ENCODE measurements around the gene PCCB.
"Not testable (repeated sequence)": the region's sequence is repeated elsewhere in the genome, so short reads cannot be mapped to it uniquely, and the experiment has no call there.

PCCB gene

GRCh38 chr3:136261826-136262225 is 11.7 kb downstream of the PCCB start:
- no peak overlapping the region for H2BK5ac ChIP-seq (ENCODE audit: low read depth, low read length, poor library complexity, severe bottlenecking)
- H3K4ac ChIP-seq (ENCODE audit: low read depth in 1 of 2, low read length in 2 of 2), result no peak overlapping the region
- H2BK15ac ChIP-seq (ENCODE audit: low read depth, poor library complexity, severe bottlenecking), result no peak overlapping the region
- no peak overlapping the region for H3K18ac ChIP-seq (ENCODE audit: low read depth in 1 of 2, low read length in 2 of 2)
- peaks cover 2% of the 10 kb centered on the region for H3K4me1 ChIP-seq (ENCODE audit: control insufficient read depth, insufficient read depth, low read depth, low read length)
- peaks cover 6% of the 10 kb centered on the region for H3K79me1 ChIP-seq (replicated peaks; ENCODE audit: low read length, poor library complexity, severe bottlenecking)
- DNase-seq, result no peak
- no peak overlapping the region for H2AFZ ChIP-seq (ENCODE audit: low read depth, low read length)
- no peaks in the 10 kb centered on the region for H3K9me3 ChIP-seq (ENCODE audit: control insufficient read depth, low read length)
- H3K4me3 ChIP-seq (ENCODE audit: insufficient read depth in 1 of 2, low read depth in 1 of 2, low read length in 2 of 2), result no peak overlapping the region
- WGBS, result 97% methylated on average over 5 of the region's 5 CpGs
- H4K8ac ChIP-seq (ENCODE audit: low read length), result no peak overlapping the region
- H4K91ac ChIP-seq (ENCODE audit: low read length), result no peak overlapping the region
- no peaks in the 10 kb centered on the region for H3K27me3 ChIP-seq (ENCODE audit: control insufficient read depth in 1 of 2, insufficient read depth in 1 of 2, low read length in 2 of 2)
- H3K9ac ChIP-seq (ENCODE audit: low read length), result no peak overlapping the region
- H3K23ac ChIP-seq (ENCODE audit: low read length in 2 of 2), result no peak overlapping the region
- H2AK5ac ChIP-seq (ENCODE audit: low read length, severe bottlenecking), result no peak overlapping the region
- H2BK12ac ChIP-seq (ENCODE audit: low read length in 2 of 2), result no peak overlapping the region
- no peak overlapping the region for H2BK120ac ChIP-seq (ENCODE audit: low read depth, low read length)
- peaks cover 13 to 56% of the 10 kb centered on the region in 2 experiments for H3K36me3 ChIP-seq (ENCODE audit: control insufficient read depth in 1 of 2, insufficient read depth in 2 of 2, low read depth in 1 of 2, low read length in 2 of 2)
- no peak overlapping the region for H3K4me2 ChIP-seq (ENCODE audit: low read length, poor library complexity, severe bottlenecking)
- H3K14ac ChIP-seq (ENCODE audit: low read length in 2 of 2), result no peak overlapping the region
- H3K27ac ChIP-seq (ENCODE audit: low read length, poor library complexity, severe bottlenecking), result no peak overlapping the region

DNA sequence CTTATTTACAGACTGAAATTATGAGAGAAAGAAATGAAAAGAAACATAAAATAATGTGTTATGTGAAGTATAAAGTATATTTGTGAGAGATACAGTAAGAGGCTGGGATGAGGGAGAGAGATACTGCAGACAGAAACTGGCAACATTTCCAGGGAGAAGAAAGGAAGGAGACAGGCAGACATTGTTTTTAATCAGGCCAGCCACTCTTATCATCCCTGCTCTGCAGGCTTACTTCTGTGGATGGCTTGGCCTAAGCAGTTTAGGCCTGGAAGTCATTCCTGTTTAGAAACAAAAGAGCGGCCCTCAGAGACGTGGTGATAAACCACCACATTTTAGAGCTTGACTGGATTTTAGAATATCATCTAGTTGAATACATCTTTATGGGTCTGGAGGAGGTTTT is 12.4 kb downstream of the PCCB start:
- Histone ChIP-seq H3K18ac (ENCODE audit: low read depth in 1 of 2, low read length in 2 of 2) (no peak overlapping the region), H4K91ac (ENCODE audit: low read length) (no peak overlapping the region), H2BK120ac (ENCODE audit: low read depth, low read length) (no peak overlapping the region), H3K79me1 (replicated peaks; ENCODE audit: low read length, poor library complexity, severe bottlenecking) (peaks cover 6% of the 10 kb centered on the region), H3K4me1 (ENCODE audit: control insufficient read depth, insufficient read depth, low read depth, low read length) (peaks cover 2% of the 10 kb centered on the region), H3K9ac (ENCODE audit: low read length) (no peak overlapping the region), H3K23ac (ENCODE audit: low read length in 2 of 2) (no peak overlapping the region), H3K36me3 (ENCODE audit: control insufficient read depth in 1 of 2, insufficient read depth in 2 of 2, low read depth in 1 of 2, low read length in 2 of 2) (peaks cover 16 to 54% of the 10 kb centered on the region in 2 experiments), H4K8ac (ENCODE audit: low read length) (no peak overlapping the region), H3K4me2 (ENCODE audit: low read length, poor library complexity, severe bottlenecking) (no peak overlapping the region), H2BK15ac (ENCODE audit: low read depth, poor library complexity, severe bottlenecking) (no peak overlapping the region), H3K4ac (ENCODE audit: low read depth in 1 of 2, low read length in 2 of 2) (no peak overlapping the region), H2BK12ac (ENCODE audit: low read length in 2 of 2) (no peak overlapping the region), H3K4me3 (ENCODE audit: insufficient read depth in 1 of 2, low read depth in 1 of 2, low read length in 2 of 2) (no peak overlapping the region), H2AFZ (ENCODE audit: low read depth, low read length) (no peak overlapping the region), H3K14ac (ENCODE audit: low read length in 2 of 2) (no peak overlapping the region), H3K27me3 (ENCODE audit: control insufficient read depth in 1 of 2, insufficient read depth in 1 of 2, low read length in 2 of 2) (no peaks in the 10 kb centered on the region), H3K27ac (ENCODE audit: low read length, poor library complexity, severe bottlenecking) (no peak overlapping the region), H3K9me3 (ENCODE audit: control insufficient read depth, low read length) (no peaks in the 10 kb centered on the region), H2AK5ac (ENCODE audit: low read length, severe bottlenecking) (no peak overlapping the region), H2BK5ac (ENCODE audit: low read depth, low read length, poor library complexity, severe bottlenecking) (no peak overlapping the region)
- no peak for DNase-seq
- 100% methylated on average over 1 of the region's 2 CpGs for WGBS

- Histone ChIP-seq H3K4me3 (ENCODE audit: insufficient read depth in 1 of 2, low read depth in 1 of 2, low read length in 2 of 2) (no peak overlapping the region), H2BK120ac (ENCODE audit: low read depth, low read length) (no peak overlapping the region), H3K4ac (ENCODE audit: low read depth in 1 of 2, low read length in 2 of 2) (no peak overlapping the region), H4K8ac (ENCODE audit: low read length) (no peak overlapping the region), H3K9me3 (ENCODE audit: control insufficient read depth, low read length) (no peaks in the 10 kb centered on the region), H3K36me3 (ENCODE audit: control insufficient read depth in 1 of 2, insufficient read depth in 2 of 2, low read depth in 1 of 2, low read length in 2 of 2) (peaks cover 16 to 50% of the 10 kb centered on the region in 2 experiments), H3K4me1 (ENCODE audit: control insufficient read depth, insufficient read depth, low read depth, low read length) (peaks cover 2% of the 10 kb centered on the region), H2BK15ac (ENCODE audit: low read depth, poor library complexity, severe bottlenecking) (no peak overlapping the region), H2AK5ac (ENCODE audit: low read length, severe bottlenecking) (no peak overlapping the region), H3K14ac (ENCODE audit: low read length in 2 of 2) (no peak overlapping the region), H3K27ac (ENCODE audit: low read length, poor library complexity, severe bottlenecking) (no peak overlapping the region), H2BK12ac (ENCODE audit: low read length in 2 of 2) (no peak overlapping the region), H3K23ac (ENCODE audit: low read length in 2 of 2) (no peak overlapping the region), H3K79me1 (replicated peaks; ENCODE audit: low read length, poor library complexity, severe bottlenecking) (peaks cover 4% of the 10 kb centered on the region), H2BK5ac (ENCODE audit: low read depth, low read length, poor library complexity, severe bottlenecking) (no peak overlapping the region), H4K91ac (ENCODE audit: low read length) (no peak overlapping the region), H3K18ac (ENCODE audit: low read depth in 1 of 2, low read length in 2 of 2) (no peak overlapping the region), H3K27me3 (ENCODE audit: control insufficient read depth in 1 of 2, insufficient read depth in 1 of 2, low read length in 2 of 2) (no peaks in the 10 kb centered on the region), H3K9ac (ENCODE audit: low read length) (no peak overlapping the region), H2AFZ (ENCODE audit: low read depth, low read length) (no peak overlapping the region), H3K4me2 (ENCODE audit: low read length, poor library complexity, severe bottlenecking) (no peak overlapping the region)
- DNase-seq, result no peak
- WGBS, result over 99% methylated on average over 6 of the region's 7 CpGs
Observed at GRCh38 chr3:136263251-136263650, 13.1 kb downstream of the PCCB start.

DNA sequence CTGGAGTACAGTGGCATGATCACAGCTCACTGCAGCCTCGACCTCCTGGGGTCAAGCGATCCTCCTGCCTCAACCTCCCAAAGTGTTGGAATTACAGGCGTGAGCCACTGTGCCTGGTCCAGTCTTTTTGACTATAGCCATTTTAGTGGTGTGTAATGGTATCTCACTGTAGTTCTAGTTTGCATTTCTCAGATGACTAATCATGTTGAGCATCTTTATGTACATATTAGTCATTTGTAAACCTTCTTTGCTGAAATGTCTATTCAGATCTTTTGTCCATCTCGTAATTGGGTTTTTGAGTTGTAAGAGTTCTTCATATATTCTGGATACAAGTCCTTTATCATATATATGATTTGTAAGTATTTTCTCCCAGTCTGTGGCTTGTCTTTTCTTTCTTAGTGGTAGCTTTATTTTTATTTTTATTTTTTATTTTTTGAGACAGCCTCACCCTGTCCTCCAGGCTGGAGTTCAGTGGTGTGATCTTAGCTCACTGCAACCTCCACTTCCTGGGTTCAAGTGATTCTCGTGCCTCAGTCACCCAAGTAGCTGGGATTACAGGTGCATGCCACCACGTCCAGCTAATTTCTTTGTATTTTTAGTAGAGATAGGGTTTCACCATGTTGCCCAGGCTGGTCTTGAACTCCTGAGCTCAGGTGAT is 16.5 kb downstream of the PCCB start:
- not testable (repeated sequence) for H3K9ac ChIP-seq (ENCODE audit: low read length); H2BK120ac ChIP-seq (ENCODE audit: low read depth, low read length); H2BK12ac ChIP-seq (ENCODE audit: low read length in 2 of 2); H3K9me3 ChIP-seq (ENCODE audit: control insufficient read depth, low read length); H3K27ac ChIP-seq (ENCODE audit: low read length, poor library complexity, severe bottlenecking); H3K4me2 ChIP-seq (ENCODE audit: low read length, poor library complexity, severe bottlenecking); H3K4ac ChIP-seq (ENCODE audit: low read depth in 1 of 2, low read length in 2 of 2); H2BK15ac ChIP-seq (ENCODE audit: low read depth, poor library complexity, severe bottlenecking); H3K18ac ChIP-seq (ENCODE audit: low read depth in 1 of 2, low read length in 2 of 2); H3K4me1 ChIP-seq (ENCODE audit: control insufficient read depth, insufficient read depth, low read depth, low read length); H3K23ac ChIP-seq (ENCODE audit: low read length in 2 of 2); H3K79me1 ChIP-seq (replicated peaks; ENCODE audit: low read length, poor library complexity, severe bottlenecking); H4K91ac ChIP-seq (ENCODE audit: low read length); H2AK5ac ChIP-seq (ENCODE audit: low read length, severe bottlenecking); H3K27me3 ChIP-seq (ENCODE audit: control insufficient read depth in 1 of 2, insufficient read depth in 1 of 2, low read length in 2 of 2); H2AFZ ChIP-seq (ENCODE audit: low read depth, low read length); H3K14ac ChIP-seq (ENCODE audit: low read length in 2 of 2); H2BK5ac ChIP-seq (ENCODE audit: low read depth, low read length, poor library complexity, severe bottlenecking); H3K4me3 ChIP-seq (ENCODE audit: insufficient read depth in 1 of 2, low read depth in 1 of 2, low read length in 2 of 2); H4K8ac ChIP-seq (ENCODE audit: low read length)
- peak; percentile 61 for DNase-seq
- H3K36me3 ChIP-seq (ENCODE audit: control insufficient read depth in 1 of 2, insufficient read depth in 2 of 2, low read depth in 1 of 2, low read length in 2 of 2), result peaks cover 14 to 34% of the 10 kb centered on the region in 2 experiments
- WGBS, result 72% methylated on average over 4 of the region's 6 CpGs
